HG03571 (cell line): ENCODE data around the gene SPAG17.

Experiments
- ATAC-seq: cut with Tn5 transposase; IDR thresholded peaks from one replicate; pipeline ENCODE4 v1.9.1; 2021; ENCODE audit not compliant: unreplicated experiment

SPAG17 gene

GRCh38 chr1:117919376-117919775 lies 265.7 kb downstream of the SPAG17 start:
- ATAC-seq, result no peak

GRCh38 chr1:117911051-117911450 lies 274.0 kb downstream of the SPAG17 start:
- no peak for ATAC-seq

GRCh38 chr1:117905019-117905418 lies 280.0 kb downstream of the SPAG17 start:
- no peak for ATAC-seq

GRCh38 chr1:117904485-117904884 lies 280.5 kb downstream of the SPAG17 start:
- ATAC-seq, result no peak
